GM12874 (cell line): Measurements from ENCODE around the gene SMG6.

Source experiments
- CTCF ChIP-seq: IDR thresholded peaks from 2 replicates; pipeline ENCODE4 v1.5.1; 2011; ENCODE audit warnings: low read depth, mild to moderate bottlenecking, control low read depth, low read length, moderate library complexity; ENCODE audit not compliant: insufficient read depth

SMG6 gene

GRCh38 chr17:2253768-2254406 lies 49.7 kb downstream of the SMG6 start:
- TF ChIP-seq CTCF, result no peak

GRCh38 chr17:2253362-2253761 lies 50.2 kb downstream of the SMG6 start:
- no peak for TF ChIP-seq CTCF

- no peak for TF ChIP-seq CTCF
Observed at GRCh38 chr17:2251098-2251497, 52.5 kb downstream of the SMG6 start.

GRCh38 chr17:2250140-2251095 lies 53.2 kb downstream of the SMG6 start:
- TF ChIP-seq CTCF, result no peak

GRCh38 chr17:2247005-2247404 lies 56.6 kb downstream of the SMG6 start:
- TF ChIP-seq CTCF, result no peak

- peak; percentile 96 for TF ChIP-seq CTCF
Observed at GRCh38 chr17:2244545-2245525, 58.8 kb downstream of the SMG6 start.

GRCh38 chr17:2243953-2244352 lies 59.6 kb downstream of the SMG6 start:
- no peak for TF ChIP-seq CTCF
